Testis (tissue), 3 donors: ENCODE data around the gene OSBPL3. TPM values are rescaled to one million over a fixed set of nuclear protein-coding genes. Genes with fewer than 3 reads are reported as not detected.

Experiments
- DNase-seq: peaks from one replicate; pipeline ENCODE4 v3.0.0-alpha.2; 2019
- H3K27ac ChIP-seq, 2 donors: fragments of 200-600 bp; sonication (generic); one replicate each; pipeline ENCODE4 v1.5.1; 2019
- H3K27me3 ChIP-seq: fragments of 200-600 bp; sonication (generic); one replicate; pipeline ENCODE4 v1.5.1; 2019
- H3K36me3 ChIP-seq: fragments of 200-600 bp; sonication (generic); one replicate; pipeline ENCODE4 v1.5.1; 2017; ENCODE audit warnings: low read depth; ENCODE audit errors: missing control alignments
- H3K4me1 ChIP-seq: fragments of 200-600 bp; sonication (generic); one replicate; pipeline ENCODE4 v1.5.1; 2019
- H3K4me3 ChIP-seq, 2 donors: fragments of 200-600 bp; sonication (generic); one replicate each; pipeline ENCODE4 v1.5.1; 2017 to 2019
- H3K9me3 ChIP-seq: fragments of 200-600 bp; sonication (generic); one replicate; pipeline ENCODE4 v1.5.1; 2017
- POLR2A ChIP-seq: fragments of 450-650 bp; IDR thresholded peaks from one replicate; pipeline ENCODE4 v1.6.1; 2017; ENCODE audit warnings: antibody characterized with exemption, mild to moderate bottlenecking, moderate library complexity
- WGBS, 2 donors: methylation state at CpG; one replicate each; pipeline ENCODE4 v1.1.5; 2018; 5-methylcytosine and 5-hydroxymethylcytosine counted together
- intact Hi-C: fragments of 100-400 bp; cut with DNase I; formaldehyde crosslinking; loops from one replicate; pipeline ENCODE4 v1.15.1; 2023; ENCODE audit warnings: low total_unique reads
- polyA plus RNA-seq: library from polyadenylated mRNA; stranded (reverse); fragments of 350-450 nt; fragmentation: Illumina TruSeq; extraction: RNeasy Lipid Tissue Mini Kit (QIAGEN cat#74804); gene quantifications from one replicate; pipeline ENCODE4 v1.2.3, GENCODE V29; 2014; ENCODE audit warnings: low read depth, low replicate concordance; ENCODE audit not compliant: insufficient read depth
- total RNA-seq, 2 donors: library from RNA; depleted of rRNA; stranded (reverse); fragments of >200 nt; gene quantifications; one replicate each; pipeline ENCODE4 v1.2.3, GENCODE V29; 2016
- TF ChIP-seq, protein P1 (sequence below), 3 experiments: fragments of 450-650 bp in 2 of 3; fragments of 200-600 bp in 1 of 3; sonication (generic) in 1 of 3; IDR thresholded peaks; one replicate each; pipeline ENCODE4 v1.5.1; 2016 to 2019; ENCODE audit warnings: antibody characterized with exemption in 3 of 3, mild to moderate bottlenecking in 2 of 3, moderate library complexity in 1 of 3

OSBPL3 gene
- total and polyA plus RNA-seq, 3 donors from 2014 or later: 5.6 to 9.4 (median 6.9) TPM

DNA sequence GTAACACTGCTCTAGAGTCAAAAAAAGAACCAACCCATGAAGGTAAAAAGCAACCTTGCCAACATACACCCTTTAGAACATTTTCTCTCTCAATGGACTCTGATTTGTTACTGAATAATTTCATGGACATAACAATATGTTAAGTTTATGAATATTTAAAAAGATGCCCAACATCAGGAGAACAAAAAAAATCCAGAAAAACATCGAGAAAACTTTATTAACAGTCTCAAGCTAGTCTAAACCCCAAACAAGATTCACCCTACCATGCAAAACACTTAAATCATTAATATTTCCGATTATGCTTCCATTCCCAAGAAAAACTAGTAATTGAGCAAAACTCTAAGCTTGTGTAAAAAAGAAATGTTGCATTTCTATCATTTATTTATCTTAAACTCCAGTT, 46.7 kb downstream of the OSBPL3 start:
- DNase-seq: no peak
- H3K9me3 ChIP-seq: no peaks in the 10 kb centered on the region
- no peaks in the 10 kb centered on the region for H3K27me3 ChIP-seq
- H3K4me3 ChIP-seq: no peak overlapping the region
- no peak for TF ChIP-seq POLR2A
- TF ChIP-seq, protein P1, sequence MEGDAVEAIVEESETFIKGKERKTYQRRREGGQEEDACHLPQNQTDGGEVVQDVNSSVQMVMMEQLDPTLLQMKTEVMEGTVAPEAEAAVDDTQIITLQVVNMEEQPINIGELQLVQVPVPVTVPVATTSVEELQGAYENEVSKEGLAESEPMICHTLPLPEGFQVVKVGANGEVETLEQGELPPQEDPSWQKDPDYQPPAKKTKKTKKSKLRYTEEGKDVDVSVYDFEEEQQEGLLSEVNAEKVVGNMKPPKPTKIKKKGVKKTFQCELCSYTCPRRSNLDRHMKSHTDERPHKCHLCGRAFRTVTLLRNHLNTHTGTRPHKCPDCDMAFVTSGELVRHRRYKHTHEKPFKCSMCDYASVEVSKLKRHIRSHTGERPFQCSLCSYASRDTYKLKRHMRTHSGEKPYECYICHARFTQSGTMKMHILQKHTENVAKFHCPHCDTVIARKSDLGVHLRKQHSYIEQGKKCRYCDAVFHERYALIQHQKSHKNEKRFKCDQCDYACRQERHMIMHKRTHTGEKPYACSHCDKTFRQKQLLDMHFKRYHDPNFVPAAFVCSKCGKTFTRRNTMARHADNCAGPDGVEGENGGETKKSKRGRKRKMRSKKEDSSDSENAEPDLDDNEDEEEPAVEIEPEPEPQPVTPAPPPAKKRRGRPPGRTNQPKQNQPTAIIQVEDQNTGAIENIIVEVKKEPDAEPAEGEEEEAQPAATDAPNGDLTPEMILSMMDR (IDR thresholded peaks at IDR 0.05): no peak
- H3K36me3 ChIP-seq: no peaks in the 10 kb centered on the region
- 89 to 94% methylated on average over 2 of the region's 2 CpGs for WGBS, 2 donors
- H3K27ac ChIP-seq: no peak overlapping the region
- intact Hi-C loops: no loop called here
- no peaks in the 10 kb centered on the region for H3K4me1 ChIP-seq

DNA sequence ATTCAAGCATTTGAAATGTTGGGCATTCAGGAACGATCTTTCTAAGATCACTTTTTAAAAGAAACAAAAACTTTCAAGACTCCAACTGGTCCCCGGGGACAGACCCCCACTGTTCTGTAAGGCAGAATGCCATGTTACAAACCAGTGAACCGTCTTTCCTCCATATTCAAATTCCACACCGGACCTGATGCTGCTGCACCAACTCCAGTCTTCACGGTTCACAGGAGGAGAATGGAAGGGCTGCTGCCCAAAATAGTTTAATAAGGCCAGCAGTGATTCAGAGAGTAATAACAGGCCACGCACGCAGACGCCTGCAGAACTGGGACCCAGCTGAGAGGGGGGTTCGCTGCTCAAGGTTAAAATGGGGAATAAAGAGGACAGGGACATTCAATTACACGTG, 47.2 kb downstream of the OSBPL3 start:
- no peaks in the 10 kb centered on the region for H3K36me3 ChIP-seq
- intact Hi-C loops: no loop called here
- DNase-seq: no peak
- H3K27me3 ChIP-seq: no peaks in the 10 kb centered on the region
- WGBS, 2 donors: 85 to 89% methylated on average over 10 of the region's 10 CpGs
- TF ChIP-seq POLR2A: no peak
- TF ChIP-seq, protein P1 (IDR thresholded peaks at IDR 0.05): no peak
- no peak overlapping the region for H3K27ac ChIP-seq
- no peaks in the 10 kb centered on the region for H3K4me1 ChIP-seq
- H3K9me3 ChIP-seq: no peaks in the 10 kb centered on the region
- no peak overlapping the region for H3K4me3 ChIP-seq

GRCh38 chr7:24932389-24932788, 47.6 kb downstream of the OSBPL3 start:
- Histone ChIP-seq H3K4me1 (no peaks in the 10 kb centered on the region), H3K4me3 (no peak overlapping the region), H3K27ac (no peak overlapping the region), H3K27me3 (no peaks in the 10 kb centered on the region), H3K36me3 (no peaks in the 10 kb centered on the region), H3K9me3 (no peaks in the 10 kb centered on the region)
- intact Hi-C loops: no loop called here
- WGBS, 2 donors: 92 to 96% methylated on average over 3 of the region's 3 CpGs
- DNase-seq: no peak
- TF ChIP-seq, protein P1 (IDR thresholded peaks at IDR 0.05): no peak
- TF ChIP-seq POLR2A: no peak

DNA sequence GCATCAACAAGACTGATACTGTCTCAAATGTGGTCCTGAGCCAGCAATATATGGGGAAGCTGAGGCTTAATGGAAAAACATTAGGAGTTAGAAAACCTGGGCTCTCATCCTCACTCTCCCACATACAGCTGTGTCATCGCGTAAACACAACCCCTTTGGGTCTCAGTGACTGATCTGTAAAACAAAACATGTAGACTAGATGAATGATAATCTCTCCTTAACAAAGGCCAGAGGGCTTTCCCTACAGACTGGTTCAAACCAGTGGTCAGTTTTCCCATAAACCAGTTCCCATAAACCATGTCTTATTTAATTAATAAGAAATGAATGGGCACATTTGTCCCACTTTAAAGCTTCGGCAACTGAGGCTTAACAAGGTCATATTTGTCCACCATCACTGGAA, 48.1 kb downstream of the OSBPL3 start:
- Histone ChIP-seq H3K27me3 (no peaks in the 10 kb centered on the region), H3K9me3 (no peaks in the 10 kb centered on the region), H3K4me3 (no peak overlapping the region), H3K27ac (no peak overlapping the region), H3K4me1 (no peaks in the 10 kb centered on the region), H3K36me3 (no peaks in the 10 kb centered on the region)
- WGBS, 2 donors: 89 to 96% methylated on average over 3 of the region's 3 CpGs
- intact Hi-C loops: no loop called here
- TF ChIP-seq, protein P1 (IDR thresholded peaks at IDR 0.05): no peak
- TF ChIP-seq POLR2A: no peak
- no peak for DNase-seq

DNA sequence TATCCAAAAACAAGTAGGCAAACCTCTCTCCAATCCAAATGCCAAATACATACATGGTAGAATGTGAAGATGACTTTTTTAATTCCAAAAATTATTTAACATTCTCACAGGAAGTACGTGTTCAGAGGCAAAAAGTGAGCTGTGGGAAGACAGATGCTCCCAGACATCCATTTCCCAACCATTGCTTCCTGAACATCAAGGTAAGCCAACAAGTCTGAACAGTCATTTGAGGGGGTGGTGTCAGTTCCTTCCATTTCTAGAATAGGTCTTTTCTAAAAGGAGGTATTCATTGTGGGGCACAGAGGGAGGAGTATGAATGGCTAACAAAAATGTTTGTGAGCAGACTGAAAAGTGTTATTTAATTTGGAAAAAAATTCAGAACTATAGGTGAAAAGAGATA, 49.1 kb downstream of the OSBPL3 start:
- WGBS, 2 donors: 81 to 93% methylated on average over 1 of the region's 1 CpG
- Histone ChIP-seq H3K4me1 (no peaks in the 10 kb centered on the region), H3K27ac (no peak overlapping the region), H3K9me3 (no peaks in the 10 kb centered on the region), H3K36me3 (no peaks in the 10 kb centered on the region), H3K4me3 (no peak overlapping the region), H3K27me3 (no peaks in the 10 kb centered on the region)
- no peak for TF ChIP-seq POLR2A
- TF ChIP-seq, protein P1 (IDR thresholded peaks at IDR 0.05): no peak
- intact Hi-C loops: no loop called here
- DNase-seq: no peak
